HepG2 (cell line): ENCODE measurements around the gene OBSL1. TPM values are rescaled to one million over a fixed set of nuclear protein-coding genes. Genes with fewer than 3 reads are reported as not detected.
A peak's percentile ranks its signal among the peaks of the same experiment; 100 is the strongest.

Experiments
- ATAC-seq: fragments of 200-7000 bp; cut with Tn5 transposase; 3 replicates; pipeline ENCODE4 v1.9.1; 2020; ENCODE audit warnings: mild to moderate bottlenecking, moderate library complexity
- BruUV-seq: library from RNA; stranded (reverse); fragments of 400-500 nt; replicated peaks from 2 replicates; lab custom pipeline; 2021; lab: Mats Ljungman, UMichigan
- CTCF ChIA-PET: fragments of 300-600 bp; formaldehyde crosslinking; extraction: SDS; loops from one replicate; lab custom pipeline; 2021; ENCODE audit warnings: low total read pairs, inconsistent platforms, low intra/inter-chr PET ratio; lab: Yijun Ruan, JAX
- POLR2A ChIA-PET: fragments of 350-600 bp; sonication (Branson Sonifier 250); formaldehyde crosslinking; loops from one replicate; lab custom pipeline; 2020; ENCODE audit warnings: antibody characterized with exemption, inconsistent platforms; lab: Yijun Ruan, JAX
- DNase-seq: peaks from one replicate; pipeline ENCODE4 v3.0.0-alpha.2; 2015; ENCODE audit warnings: low spot score
- FAIRE-seq: peaks from 3 replicates; lab custom pipeline; 2011; peaks lifted over from hg19 to GRCh38; lab: Jason Lieb, UNC
- H2AFZ ChIP-seq: one replicate; pipeline ENCODE4 v1.6.1; 2011; ENCODE audit warnings: low read length, inconsistent platforms
- H3K27ac ChIP-seq: fragments of 300-600 bp; 3 replicates; pipeline ENCODE4 v1.8.0; 2011; ENCODE audit warnings: mixed run types, mild to moderate bottlenecking, mixed read lengths, low read length, inconsistent platforms; ENCODE audit not compliant: insufficient read depth; ENCODE audit errors: extremely low read length
- H3K27me3 ChIP-seq, 2 experiments: fragments of 200-600 bp in 1 of 2; 2 replicates in 1 of 2; 3 replicates in 1 of 2; pipeline versions ENCODE4 v1.6.0 to v1.8.0; 2011; ENCODE audit warnings: low read length in 2 of 2, mild to moderate bottlenecking in 2 of 2, moderate library complexity in 2 of 2, inconsistent platforms in 1 of 2; ENCODE audit not compliant: insufficient read depth in 2 of 2, control insufficient read depth in 1 of 2
- H3K36me3 ChIP-seq, 2 experiments: fragments of 200-600 bp in 1 of 2; replicated peaks in 1 of 2; 2 replicates in 1 of 2; 3 replicates in 1 of 2; pipeline versions ENCODE4 v1.5.1 to v1.8.0; 2011; ENCODE audit warnings: low read length in 2 of 2, inconsistent platforms in 1 of 2; ENCODE audit not compliant: insufficient read depth in 2 of 2, control insufficient read depth in 1 of 2
- H3K4me1 ChIP-seq: 2 replicates; pipeline ENCODE4 v1.5.1; 2012; ENCODE audit warnings: low read length, inconsistent platforms; ENCODE audit not compliant: insufficient read depth
- H3K4me2 ChIP-seq: 2 replicates; pipeline ENCODE4 v1.6.0; 2011; ENCODE audit warnings: low read depth, low read length, inconsistent platforms
- H3K4me3 ChIP-seq, 3 experiments: fragments of 200-600 bp in 1 of 3; sonication (generic), shearing (Covaris generic) in 1 of 3; replicated peaks in 1 of 3; 2 replicates each; pipeline ENCODE4 v1.5.1; 2011 to 2016; ENCODE audit warnings: low read length in 3 of 3, inconsistent platforms in 2 of 3, low read depth in 2 of 3, mild to moderate bottlenecking in 2 of 3, control low read depth in 1 of 3, mixed read lengths in 1 of 3; ENCODE audit not compliant: insufficient read depth in 1 of 3
- H3K79me2 ChIP-seq: one replicate; pipeline ENCODE4 v1.6.1; 2011; ENCODE audit warnings: low read length, inconsistent platforms; ENCODE audit not compliant: insufficient read depth
- H3K9ac ChIP-seq: 2 replicates; pipeline ENCODE4 v1.6.0; 2011; ENCODE audit warnings: mild to moderate bottlenecking, low read depth, low read length, inconsistent platforms; ENCODE audit not compliant: insufficient read depth
- H3K9me3 ChIP-seq: 2 replicates; pipeline ENCODE4 v1.5.1; 2012; ENCODE audit warnings: mild to moderate bottlenecking, low read length
- H4K20me1 ChIP-seq: 2 replicates; pipeline ENCODE4 v1.6.0; 2011; ENCODE audit warnings: inconsistent platforms, mild to moderate bottlenecking, low read length, moderate library complexity; ENCODE audit not compliant: insufficient read depth
- AGO2 ChIP-seq: fragments of 200-400 bp; formaldehyde crosslinking; optimal IDR thresholded peaks from 2 replicates; pipeline ENCODE3; 2017; ENCODE audit warnings: mild to moderate bottlenecking, low read depth, low read length, moderate library complexity
- CHD4 ChIP-seq: fragments of 200-600 bp; sonication (generic); IDR thresholded peaks from 2 replicates; pipeline ENCODE4 v1.7.0; 2017; ENCODE audit warnings: mild to moderate bottlenecking, low read length, borderline replicate concordance
- CREB1 ChIP-seq, 2 experiments: fragments of 450-650 bp in 1 of 2; IDR thresholded peaks; 2 replicates each; pipeline ENCODE4 v1.6.1; 2016 to 2017; ENCODE audit warnings: control low read depth in 1 of 2, mild to moderate bottlenecking in 1 of 2, missing compliant biosample characterization in 1 of 2, missing genetic modification characterization in 1 of 2
- FOXK1 ChIP-seq: sonication (generic); formaldehyde crosslinking; IDR thresholded peaks from 2 replicates; pipeline ENCODE4 v1.4.0; 2020; ENCODE audit warnings: low read depth, missing genetic modification reagents, borderline replicate concordance
- GPN1 ChIP-seq: sonication (generic); formaldehyde crosslinking; IDR thresholded peaks from 2 replicates; pipeline ENCODE4 v1.5.1; 2020; ENCODE audit warnings: missing genetic modification reagents, borderline replicate concordance
- GTF2F1 ChIP-seq: fragments of 150-350 bp; IDR thresholded peaks from 2 replicates; pipeline ENCODE4 v1.6.1; 2014; ENCODE audit warnings: low read length
- NCOA1 ChIP-seq: sonication (generic); formaldehyde crosslinking; IDR thresholded peaks from 2 replicates; pipeline ENCODE4 v1.9.0; 2021; ENCODE audit warnings: missing genetic modification reagents
- PHF5A ChIP-seq: IDR thresholded peaks from one replicate; pipeline ENCODE4 v1.6.1; 2018; ENCODE audit warnings: low read depth, missing genetic modification reagents; ENCODE audit not compliant: unreplicated experiment
- PREB ChIP-seq: sonication (generic); formaldehyde crosslinking; IDR thresholded peaks from 2 replicates; pipeline ENCODE4 v1.4.0; 2020; ENCODE audit warnings: missing genetic modification reagents
- REST ChIP-seq, 2 experiments: IDR thresholded peaks; 2 replicates each; pipeline ENCODE4 v1.6.1; 2011 to 2012; ENCODE audit warnings: low read length in 2 of 2, borderline replicate concordance in 1 of 2, low read depth in 1 of 2, mild to moderate bottlenecking in 1 of 2, moderate library complexity in 1 of 2
- ZKSCAN5 ChIP-seq: sonication (generic); formaldehyde crosslinking; IDR thresholded peaks from 2 replicates; pipeline ENCODE4 v1.5.1; 2020; ENCODE audit warnings: mild to moderate bottlenecking, missing genetic modification reagents
- ZNF510 ChIP-seq: sonication (generic); formaldehyde crosslinking; IDR thresholded peaks from 2 replicates; pipeline ENCODE4 v1.4.0; 2020; ENCODE audit warnings: low read depth, mild to moderate bottlenecking, missing genetic modification reagents
- ZNF775 ChIP-seq: sonication (generic); formaldehyde crosslinking; IDR thresholded peaks from 2 replicates; pipeline ENCODE4 v1.4.0; 2020; ENCODE audit warnings: missing genetic modification reagents, mild to moderate bottlenecking, moderate library complexity, borderline replicate concordance
- WGBS: methylation state at CpG from one replicate; pipeline ENCODE4 v1.1.6; 2017; ENCODE audit warnings: low lambda C conversion rate; 5-methylcytosine and 5-hydroxymethylcytosine counted together
- in situ Hi-C: cut with HindIII; loops from 2 replicates; pipeline ENCODE4 v1.10.0; 2017; ENCODE audit warnings: low pct_unique_long_range_greater_than_20kb; ENCODE audit not compliant: extremely low pct_ligation_motif_present
- intact Hi-C: fragments of 100-400 bp; cut with micrococcal nuclease; formaldehyde crosslinking; loops from one replicate; pipeline ENCODE4 v1.10.0; 2022; ENCODE audit not compliant: unreplicated experiment
- polyA plus RNA-seq, 8 experiments: library from polyadenylated mRNA; depleted of rRNA in 3 of 8; stranded (reverse) in 7 of 8; unstranded in 1 of 8; fragments of >200 nt; fragmentation: Illumina TruSeq in 4 of 8; extraction: Trizol in 4 of 8; gene quantifications; 2 replicates each; pipeline versions ENCODE4 v1.2.1 to v1.2.3, GENCODE V29; 2011 to 2016; ENCODE audit warnings: low read depth in 4 of 8, missing spikeins in 1 of 8, mixed read lengths in 1 of 8; ENCODE audit not compliant: insufficient read depth in 1 of 8
- total RNA-seq, 5 experiments: library from RNA; depleted of rRNA; stranded (reverse); fragments of >200 nt; fragmentation: Illumina TruSeq; extraction: Trizol; gene quantifications; 2 replicates each; pipeline ENCODE4 v1.2.3, GENCODE V29; 2016; ENCODE audit warnings: low read depth in 1 of 5

OBSL1 gene
- total and polyA plus RNA-seq, 2 of the 13 experiments (the other 11 are each of a cell fraction or from before 2014, with no cell fraction given) = 86.7 to 218 TPM

- TF ChIP-seq ZKSCAN5 (CRISPR knock-in tag) (no peak), ZNF775 (CRISPR knock-in tag) (no peak)
- TF ChIP-seq, all 625 proteins: peak for 0
Observed at GRCh38 chr2:219508444-219508734, 63.0 kb downstream of the OBSL1 start (continued).

DNA sequence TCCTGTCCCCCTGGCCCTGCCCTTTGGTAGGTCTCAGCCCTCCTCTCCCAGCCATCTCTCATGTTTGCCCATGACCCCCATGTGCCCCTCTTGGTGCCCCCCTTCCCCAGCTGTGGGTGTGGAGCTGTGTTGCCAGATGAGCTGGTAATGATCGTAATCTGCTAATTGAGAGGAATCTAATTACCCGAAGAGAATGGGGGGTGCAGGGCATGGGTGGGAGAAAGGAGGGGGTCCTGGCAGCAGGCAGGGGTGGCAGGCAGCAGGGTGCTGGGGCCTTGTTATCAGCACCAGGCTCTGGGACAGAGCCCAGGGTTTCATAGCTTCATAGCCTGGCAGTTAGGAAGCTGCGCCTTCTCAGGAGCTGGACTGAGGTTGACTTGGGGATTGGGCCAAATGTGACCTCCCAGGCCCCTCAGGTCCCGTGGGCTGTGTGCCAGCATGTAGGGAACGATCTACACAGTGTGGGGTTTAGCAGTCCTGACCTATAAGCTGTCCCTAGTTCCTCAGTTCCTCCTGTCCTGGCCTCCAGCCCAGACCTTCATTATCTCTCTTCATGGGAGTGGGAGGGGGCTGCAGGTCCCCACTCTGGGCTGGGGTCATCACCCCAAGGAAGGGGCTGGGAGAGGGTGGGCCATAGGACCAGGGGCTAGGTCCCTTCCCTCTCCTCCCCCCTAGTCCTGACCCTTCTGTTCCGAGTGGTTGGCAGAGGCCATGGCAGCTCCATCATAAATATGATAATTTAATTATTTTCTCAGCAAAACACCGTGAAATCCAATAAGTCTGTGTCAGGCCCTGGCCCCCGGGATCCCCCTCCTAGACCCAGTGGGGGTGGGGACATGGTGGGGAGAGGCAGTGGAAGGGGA lies 63.5 kb downstream of the OBSL1 start:
- no peak for DNase-seq

More for the DNA sequence above, 63.5 kb downstream of the OBSL1 start:
- CTCF ChIA-PET = no interaction called here
- H3K4me3 ChIP-seq = no peak overlapping the region
- H3K79me2 ChIP-seq = no peaks in the 10 kb centered on the region
- in situ Hi-C loops = no loop called here
- no peak overlapping the region for H3K27ac ChIP-seq
- FAIRE-seq = no peak
- TF ChIP-seq CREB1 (IDR thresholded peaks at IDR 0.05) = no peak
- no peak for TF ChIP-seq CREB1 (CRISPR knock-in tag; IDR thresholded peaks at IDR 0.05)
- peak in 1 of 2 experiments; percentile 54; a peak in 1 of 4 replicates for TF ChIP-seq REST (IDR thresholded peaks at IDR 0.05; ENCODE audit: borderline replicate concordance in 1 of 2, low read depth in 1 of 2, low read length in 2 of 2)
- no peak for TF ChIP-seq PREB (CRISPR knock-in tag)
- TF ChIP-seq GTF2F1 = no peak
- no peak for TF ChIP-seq CHD4
- no peak for TF ChIP-seq FOXK1 (CRISPR knock-in tag)
- peak; percentile 17 for TF ChIP-seq AGO2
- TF ChIP-seq NCOA1 = no peak
- TF ChIP-seq PHF5A (CRISPR knock-in tag) = no peak
- no peak for TF ChIP-seq GPN1 (CRISPR knock-in tag)
- TF ChIP-seq ZNF510 = no peak
- TF ChIP-seq, all 625 proteins: peak for 2
- H2AFZ ChIP-seq = no peak overlapping the region
- POLR2A ChIA-PET = interaction anchor here (1.0 to 7.7 kb wide), 2 partner anchors 9 to 119 kb away, joined by 3 to 94 read pairs; partner anchors contain the start of gene GMPPA
- WGBS = 78% methylated on average over 8 of the region's 8 CpGs
- H3K27me3 ChIP-seq = peaks cover 4 to 19% of the 10 kb centered on the region in 2 experiments; a peak in 3 of 5 replicates
- no peak overlapping the region for H3K9ac ChIP-seq
- H3K4me2 ChIP-seq = no peak overlapping the region
- H3K4me1 ChIP-seq = peaks cover 19% of the 10 kb centered on the region
- H3K36me3 ChIP-seq = peaks cover 15 to 29% of the 10 kb centered on the region in 2 experiments
- no TSS peak for BruUV-seq
- no peak for ATAC-seq
- intact Hi-C loops = no loop called here
- H3K9me3 ChIP-seq = no peaks in the 10 kb centered on the region
- peaks cover 3% of the 10 kb centered on the region; the same call in 1 of the 2 replicates for H4K20me1 ChIP-seq
